ENCODE data around the gene DNAJB4. TPM values are rescaled to one million over a fixed set of nuclear protein-coding genes. Genes with fewer than 3 reads are reported as not detected.

Gene DNAJB4
- polyA plus RNA-seq, 4 donors = 29.9 to 39.2 (median 37.9) TPM

DNA sequence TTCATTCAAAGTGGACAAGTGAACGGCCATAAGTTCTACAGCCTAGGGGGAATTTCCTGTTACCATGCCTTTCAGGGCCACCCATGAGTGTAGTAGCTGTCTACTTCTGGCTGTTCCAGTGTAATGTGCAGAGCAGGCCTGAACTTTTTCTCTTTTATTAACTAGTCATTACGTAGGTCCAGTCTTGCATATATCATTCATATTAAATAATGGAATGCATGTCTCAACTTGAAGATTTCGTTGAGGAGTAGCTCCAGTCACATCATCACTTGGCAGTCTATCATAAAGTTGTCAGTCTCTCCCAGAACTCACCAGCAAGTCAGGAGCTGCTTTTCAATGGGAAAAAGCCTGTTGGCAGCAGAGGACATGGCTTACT, 29.0 kb downstream of the DNAJB4 start:
- no peak for DNase-seq (ENCODE audit: low read depth in 4 of 4, low spot score in 2 of 4)

GRCh38 chr1:78035121-78035520, 30.4 kb downstream of the DNAJB4 start:
- no peak for DNase-seq (ENCODE audit: low read depth in 4 of 4, low spot score in 2 of 4)

DNA sequence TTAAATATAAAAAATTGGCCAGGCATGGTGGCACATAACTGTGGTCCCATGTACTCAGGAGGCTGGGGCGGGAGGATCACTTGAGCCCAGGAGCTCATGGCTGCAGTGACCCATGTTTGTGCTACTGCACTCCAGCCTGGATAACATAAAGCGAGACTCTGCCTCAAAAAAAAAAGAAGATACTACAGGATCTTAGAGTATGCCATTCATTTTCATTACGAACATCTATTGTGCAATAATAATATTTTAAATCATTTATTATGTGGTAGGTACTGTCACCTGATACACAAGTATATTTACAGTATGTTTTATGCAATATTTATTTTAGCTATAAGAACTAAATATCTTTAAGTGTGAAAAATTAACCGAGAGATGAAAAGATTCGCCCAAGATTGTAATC, 31.7 kb downstream of the DNAJB4 start:
- no peak for DNase-seq (ENCODE audit: low read depth in 4 of 4, low spot score in 2 of 4)

- no peak for DNase-seq (ENCODE audit: low read depth in 4 of 4, low spot score in 2 of 4)
These were observed 33.3 kb downstream of the DNAJB4 start for GRCh38 chr1:78038071-78038470.

DNA sequence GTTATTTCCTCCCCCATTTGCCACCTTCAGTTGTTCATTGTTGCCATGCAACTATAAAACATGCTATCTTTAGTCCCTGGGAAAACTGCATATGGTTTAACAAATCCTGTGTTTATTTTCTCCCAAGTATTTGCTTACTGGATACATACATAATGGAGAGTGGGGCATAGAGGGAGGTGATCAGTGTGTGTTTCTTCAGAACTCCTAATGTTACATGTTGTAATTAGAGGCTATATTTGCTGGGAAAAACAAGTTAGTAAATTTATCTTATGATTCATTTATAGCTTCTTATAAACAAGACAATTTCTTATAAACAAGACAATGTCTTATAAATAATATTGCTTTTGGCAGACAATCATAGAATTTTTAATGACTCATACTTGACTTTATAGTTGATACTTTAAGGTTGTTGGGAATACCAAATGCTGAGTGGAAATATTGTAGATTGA, 33.8 kb downstream of the DNAJB4 start:
- no peak for DNase-seq (ENCODE audit: low read depth in 4 of 4, low spot score in 2 of 4)

GRCh38 chr1:78040484-78041089, 35.8 kb downstream of the DNAJB4 start:
- no peak for DNase-seq (ENCODE audit: low read depth in 4 of 4, low spot score in 2 of 4)

DNA sequence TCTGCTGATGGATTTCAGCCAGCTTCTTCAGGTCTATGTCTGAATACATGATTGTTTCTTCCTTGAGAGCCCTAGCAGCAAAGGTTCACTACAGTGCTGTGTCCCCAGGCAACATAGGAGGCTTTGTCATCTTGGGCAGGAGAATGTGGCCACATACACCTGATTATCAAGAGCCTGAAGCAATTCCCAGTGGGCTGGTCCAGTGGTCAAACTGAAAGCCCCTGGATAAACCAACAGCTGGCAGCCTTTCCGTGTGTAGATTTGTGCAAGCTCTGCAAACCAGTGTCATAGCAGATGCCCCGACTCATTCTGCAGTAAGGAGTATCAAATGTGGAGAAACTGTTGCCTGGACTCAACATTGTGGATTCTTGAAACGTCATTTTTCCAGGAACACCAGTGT, 38.7 kb downstream of the DNAJB4 start:
- no peak for DNase-seq (ENCODE audit: low read depth in 4 of 4, low spot score in 2 of 4)

GRCh38 chr1:78044796-78045562, 40.2 kb downstream of the DNAJB4 start:
- DNase-seq (ENCODE audit: low read depth in 4 of 4, low spot score in 2 of 4) = no peak

DNA sequence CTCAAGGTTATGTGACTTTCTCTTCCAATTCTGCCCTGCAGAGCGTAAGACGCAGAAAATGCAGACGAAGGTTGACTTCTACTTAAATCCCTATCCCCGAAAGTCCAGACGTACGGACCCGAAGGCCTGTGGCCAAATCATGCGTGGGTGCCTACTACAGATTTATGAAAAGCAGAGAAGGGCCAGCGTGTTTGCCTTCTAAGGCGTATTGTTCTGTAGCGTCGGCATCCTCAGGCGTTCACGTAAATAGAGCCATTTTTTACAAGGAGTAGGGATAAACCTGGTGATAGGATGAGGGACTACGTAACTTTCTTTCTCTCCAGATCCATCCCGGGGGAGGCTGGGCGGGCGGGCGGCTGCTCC, 40.8 kb downstream of the DNAJB4 start:
- DNase-seq (ENCODE audit: low read depth in 4 of 4, low spot score in 2 of 4) = no peak

DNA sequence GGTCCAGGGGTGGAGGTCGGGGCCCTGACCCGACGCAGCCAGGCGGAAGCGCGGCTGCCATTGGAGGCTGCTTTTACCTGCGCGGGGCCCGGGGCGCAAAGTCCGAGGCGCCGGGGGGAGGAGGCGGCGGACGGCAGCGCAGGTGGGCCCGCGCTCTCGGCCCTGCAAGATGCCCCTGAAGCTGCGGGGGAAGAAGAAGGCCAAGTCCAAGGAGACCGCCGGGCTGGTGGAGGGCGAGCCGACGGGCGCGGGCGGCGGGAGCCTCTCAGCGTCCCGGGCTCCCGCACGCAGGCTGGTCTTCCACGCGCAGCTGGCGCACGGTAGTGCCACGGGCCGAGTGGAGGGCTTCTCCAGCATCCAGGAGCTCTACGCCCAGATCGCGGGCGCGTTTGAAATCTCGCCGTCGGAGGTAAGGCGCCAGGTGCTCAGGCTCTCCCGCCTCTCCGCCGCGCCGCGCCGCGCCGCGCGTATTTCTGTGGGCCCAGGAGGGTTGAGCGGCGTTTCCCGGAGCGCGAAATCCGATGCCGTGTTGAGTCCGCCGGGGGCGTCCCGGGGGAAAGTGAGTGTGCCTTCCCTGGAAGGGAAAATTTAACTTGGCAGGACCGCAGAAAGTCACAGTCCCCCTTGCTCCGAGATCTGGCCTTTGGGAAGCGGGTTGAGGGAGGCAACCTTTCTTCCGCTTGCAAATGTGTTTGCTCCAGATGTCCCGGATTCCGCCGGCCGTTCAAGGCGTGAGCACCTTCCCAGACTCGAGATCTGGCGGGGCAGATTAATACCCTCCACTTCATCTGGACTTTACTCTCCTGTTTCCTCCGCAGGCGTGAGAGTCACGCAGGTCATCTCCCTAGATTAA, 41.4 kb downstream of the DNAJB4 start, which contains the start of gene GIPC2:
Gene GIPC2 (plus strand): TSS at position 41 of the 853 bp plus-strand sequence. CDS start 129 bp downstream, at position 170.
- DNase-seq (ENCODE audit: low read depth in 4 of 4, low spot score in 2 of 4) = peak in 2 of 4 donors; percentile 34 to 36

DNA sequence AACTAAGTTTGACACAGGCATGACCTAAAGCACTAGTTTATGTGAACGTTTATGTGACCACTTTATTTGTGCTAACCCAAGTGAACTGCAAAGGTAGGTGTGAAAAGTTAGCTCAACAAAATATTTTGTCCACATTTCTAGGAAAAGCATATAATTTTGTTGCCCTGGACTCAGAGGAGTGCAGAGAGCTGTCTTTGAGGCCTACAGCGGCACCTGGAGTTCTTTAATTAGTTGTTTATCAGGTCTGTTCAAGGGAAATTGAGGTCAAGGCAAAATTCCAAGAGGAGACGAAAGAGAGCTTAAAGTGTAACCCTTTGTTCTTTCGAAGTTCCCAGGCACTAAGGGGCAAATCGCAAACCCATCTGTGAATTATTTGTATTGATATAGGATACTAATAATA, 42.4 kb downstream of the DNAJB4 start:
- DNase-seq (ENCODE audit: low read depth in 4 of 4, low spot score in 2 of 4) = no peak

- no peak for DNase-seq (ENCODE audit: low read depth in 4 of 4, low spot score in 2 of 4)
These were observed 42.9 kb downstream of the DNAJB4 start for GRCh38 chr1:78047631-78048030.

GRCh38 chr1:78048446-78048845, 43.7 kb downstream of the DNAJB4 start:
- DNase-seq (ENCODE audit: low read depth in 4 of 4, low spot score in 2 of 4) = no peak

DNA sequence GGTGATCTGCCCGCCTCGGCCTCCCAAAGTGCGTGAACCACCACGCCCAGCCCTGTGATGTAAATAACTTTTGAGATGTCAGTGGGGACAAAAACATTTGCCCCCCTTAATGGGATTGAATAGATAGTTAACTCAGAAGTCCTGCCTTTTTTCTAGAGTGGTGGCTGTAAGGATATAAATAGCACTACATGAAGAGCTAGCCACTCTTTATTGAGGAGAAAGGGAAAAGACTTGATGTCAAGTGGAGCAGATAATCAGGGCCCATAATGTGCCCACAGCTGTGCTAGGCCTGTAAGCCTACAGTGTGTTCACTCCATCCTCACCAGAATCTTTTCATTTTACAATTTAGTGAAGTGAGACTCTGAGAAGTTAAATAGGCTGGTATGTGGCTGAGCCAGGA, 44.7 kb downstream of the DNAJB4 start:
- DNase-seq (ENCODE audit: low read depth in 4 of 4, low spot score in 2 of 4) = no peak

DNA sequence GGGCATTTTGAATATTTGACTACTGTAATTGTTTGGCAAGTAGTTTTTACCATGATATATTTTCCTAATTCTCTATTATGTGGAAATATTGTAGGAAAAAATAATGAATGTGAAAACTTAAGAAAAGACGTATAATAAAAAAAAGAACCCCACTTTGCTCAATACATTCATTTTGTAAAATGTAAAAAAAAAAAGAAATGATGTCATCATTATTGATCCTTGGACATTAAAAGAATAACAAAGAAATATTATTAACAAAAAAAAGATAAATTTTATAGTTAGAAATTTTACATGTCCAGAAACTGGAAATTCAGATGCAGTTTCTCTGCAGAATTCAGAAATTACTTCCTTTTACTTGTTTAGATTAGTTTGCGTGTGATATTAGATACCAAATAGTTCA, 46.3 kb downstream of the DNAJB4 start:
- no peak for DNase-seq (ENCODE audit: low read depth in 4 of 4, low spot score in 2 of 4)

DNA sequence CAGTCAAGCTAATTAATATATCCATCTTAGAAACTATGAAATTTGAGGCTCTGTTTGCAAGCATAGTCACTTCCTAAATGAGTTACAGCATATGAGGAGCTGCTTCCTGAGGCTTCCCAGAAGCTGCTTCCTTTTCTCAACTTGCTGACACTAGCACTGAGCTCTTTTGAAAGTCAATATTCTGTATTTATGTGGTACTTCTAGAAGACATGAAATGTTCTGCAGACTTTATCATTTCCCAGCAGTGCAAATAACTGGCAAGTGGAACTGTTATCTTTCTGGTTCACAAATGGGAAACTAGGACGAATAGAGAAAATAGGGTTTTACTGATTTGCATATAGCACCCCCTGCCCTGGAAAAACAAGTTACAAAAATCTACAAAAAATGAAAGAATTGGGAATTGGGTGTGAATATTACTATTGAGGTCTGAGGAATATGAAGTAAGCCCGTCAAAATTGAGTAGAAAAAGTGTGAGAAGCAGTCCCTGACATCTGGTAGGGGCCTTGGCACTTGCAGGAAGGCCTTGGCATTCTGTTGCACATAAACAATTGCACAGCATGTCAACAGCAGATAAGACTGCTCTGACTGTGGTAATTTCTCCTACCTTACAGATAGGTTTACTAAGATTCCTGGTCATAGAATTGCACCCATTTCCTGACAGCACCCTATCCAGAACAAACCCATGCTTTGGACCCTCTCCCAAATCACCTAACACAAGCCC, 48.1 kb downstream of the DNAJB4 start:
- DNase-seq (ENCODE audit: low read depth in 4 of 4, low spot score in 2 of 4) = no peak

GRCh38 chr1:78053498-78053897, 48.8 kb downstream of the DNAJB4 start:
- DNase-seq (ENCODE audit: low read depth in 4 of 4, low spot score in 2 of 4) = no peak

- no peak for DNase-seq (ENCODE audit: low read depth in 4 of 4, low spot score in 2 of 4)
These were observed 49.8 kb downstream of the DNAJB4 start for GRCh38 chr1:78054559-78054958.

- no peak for DNase-seq (ENCODE audit: low read depth in 4 of 4, low spot score in 2 of 4)
These were observed 50.2 kb downstream of the DNAJB4 start for GRCh38 chr1:78054972-78055371.

- DNase-seq (ENCODE audit: low read depth in 4 of 4, low spot score in 2 of 4) = no peak
These were observed 50.9 kb downstream of the DNAJB4 start for GRCh38 chr1:78055565-78056132.
